Natural killer cell (primary cell): ENCODE results near the gene SEMA7A. TPM values are rescaled to one million over a fixed set of nuclear protein-coding genes. Genes with fewer than 3 reads are reported as not detected.

Experiments used
- ATAC-seq, 3 donors: fragments of 150-1000 bp in 2 of 3; fragments of 200-7000 bp in 1 of 3; cut with Tn5 transposase; 1 replicate in 1 of 3; 2 replicates in 2 of 3; pipeline ENCODE4 v1.10.0; 2021; ENCODE audit warnings: mild to moderate bottlenecking in 2 of 3, moderate library complexity in 2 of 3
- DNase-seq, 2 donors: peaks; one replicate each; pipeline versions ENCODE4 v3.0.0 to v3.0.0-alpha.2; 2013 to 2021; ENCODE audit warnings: mixed read lengths in 1 of 2
- H3K27ac ChIP-seq: one replicate; pipeline ENCODE4 v1.5.1; 2013; ENCODE audit warnings: mild to moderate bottlenecking, low read length
- H3K27me3 ChIP-seq: one replicate; pipeline ENCODE4 v1.6.1; 2013; ENCODE audit warnings: low read length; ENCODE audit not compliant: control insufficient read depth, insufficient read depth
- H3K36me3 ChIP-seq: one replicate; pipeline ENCODE4 v1.6.1; 2013; ENCODE audit warnings: low read length; ENCODE audit not compliant: control insufficient read depth, insufficient read depth
- H3K4me1 ChIP-seq: one replicate; pipeline ENCODE4 v1.6.1; 2013; ENCODE audit warnings: low read length; ENCODE audit not compliant: control insufficient read depth, insufficient read depth
- H3K4me3 ChIP-seq: one replicate; pipeline ENCODE4 v1.5.1; 2013; ENCODE audit warnings: low read length
- H3K9me3 ChIP-seq: one replicate; pipeline ENCODE4 v1.6.1; 2013; ENCODE audit warnings: low read length; ENCODE audit not compliant: control insufficient read depth, insufficient read depth
- H3K27ac Mint-ChIP-seq, 2 donors: one replicate each; pipeline ENCODE4 v1.8.0; 2022; ENCODE audit warnings: mild to moderate bottlenecking in 2 of 2, mixed read lengths in 2 of 2, moderate library complexity in 1 of 2
- H3K27me3 Mint-ChIP-seq, 2 donors: one replicate each; pipeline ENCODE4 v1.8.0; 2022; ENCODE audit warnings: low read depth in 2 of 2, mixed read lengths in 2 of 2
- H3K36me3 Mint-ChIP-seq: one replicate; pipeline ENCODE4 v1.8.0; 2022; ENCODE audit warnings: mixed read lengths
- H3K4me1 Mint-ChIP-seq, 2 donors: one replicate each; pipeline ENCODE4 v1.8.0; 2022; ENCODE audit warnings: mixed read lengths in 2 of 2
- H3K4me3 Mint-ChIP-seq: one replicate; pipeline ENCODE4 v1.8.0; 2022; ENCODE audit warnings: mild to moderate bottlenecking, moderate library complexity, mixed read lengths
- H3K9me3 Mint-ChIP-seq, 2 donors: one replicate each; pipeline ENCODE4 v1.8.0; 2022; ENCODE audit warnings: mixed read lengths in 2 of 2
- WGBS: methylation state at CpG from one replicate; pipeline ENCODE4 v1.1.7; 2013; ENCODE audit warnings: missing lambda C conversion rate; ENCODE audit not compliant: insufficient coverage; 5-methylcytosine and 5-hydroxymethylcytosine counted together
- intact Hi-C: fragments of 100-400 bp; cut with micrococcal nuclease; formaldehyde crosslinking; loops from one replicate; pipeline ENCODE4 v1.14.2; 2022
- total RNA-seq, 4 donors: library from RNA; stranded (reverse); fragments of 120-200 nt in 1 of 4; gene quantifications; one replicate each; pipeline versions ENCODE4 v1.2.3 to v1.2.4, GENCODE V29; 2013 to 2022
- TF ChIP-seq, protein P1 (sequence below): fragments of 200-600 bp; IDR thresholded peaks from one replicate; pipeline ENCODE4 v1.8.0; 2022; ENCODE audit warnings: antibody characterized with exemption

SEMA7A gene
- total RNA-seq, 3 donors from 2014 or later (not counting 1 experiment from before 2014, with no cell fraction given), result 4.7 to 46.2 (median 9.0) TPM

- no peaks in the 10 kb centered on the region for H3K9me3 Mint-ChIP-seq
- H3K4me1 Mint-ChIP-seq, result peaks cover 11 to 16% of the 10 kb centered on the region in 2 donors
- WGBS, result 30% methylated on average over 7 of the region's 8 CpGs
- TF ChIP-seq, protein P1, sequence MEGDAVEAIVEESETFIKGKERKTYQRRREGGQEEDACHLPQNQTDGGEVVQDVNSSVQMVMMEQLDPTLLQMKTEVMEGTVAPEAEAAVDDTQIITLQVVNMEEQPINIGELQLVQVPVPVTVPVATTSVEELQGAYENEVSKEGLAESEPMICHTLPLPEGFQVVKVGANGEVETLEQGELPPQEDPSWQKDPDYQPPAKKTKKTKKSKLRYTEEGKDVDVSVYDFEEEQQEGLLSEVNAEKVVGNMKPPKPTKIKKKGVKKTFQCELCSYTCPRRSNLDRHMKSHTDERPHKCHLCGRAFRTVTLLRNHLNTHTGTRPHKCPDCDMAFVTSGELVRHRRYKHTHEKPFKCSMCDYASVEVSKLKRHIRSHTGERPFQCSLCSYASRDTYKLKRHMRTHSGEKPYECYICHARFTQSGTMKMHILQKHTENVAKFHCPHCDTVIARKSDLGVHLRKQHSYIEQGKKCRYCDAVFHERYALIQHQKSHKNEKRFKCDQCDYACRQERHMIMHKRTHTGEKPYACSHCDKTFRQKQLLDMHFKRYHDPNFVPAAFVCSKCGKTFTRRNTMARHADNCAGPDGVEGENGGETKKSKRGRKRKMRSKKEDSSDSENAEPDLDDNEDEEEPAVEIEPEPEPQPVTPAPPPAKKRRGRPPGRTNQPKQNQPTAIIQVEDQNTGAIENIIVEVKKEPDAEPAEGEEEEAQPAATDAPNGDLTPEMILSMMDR, result no peak
- H3K4me3 ChIP-seq, result no peak overlapping the region
- H3K9me3 ChIP-seq, result no peaks in the 10 kb centered on the region
- peak overlapping the region; percentile 79 for H3K27ac ChIP-seq
- no peaks in the 10 kb centered on the region for H3K36me3 Mint-ChIP-seq
- H3K27me3 Mint-ChIP-seq, result no peaks in the 10 kb centered on the region
- DNase-seq (peak in 1 of 2 donors; percentile 64), ATAC-seq (peak; percentile 71 to 80 (median 78))
- no peaks in the 10 kb centered on the region for H3K27me3 ChIP-seq
- intact Hi-C loops, result no loop called here
- H3K4me3 Mint-ChIP-seq, result no peak overlapping the region
- H3K36me3 ChIP-seq, result no peaks in the 10 kb centered on the region
- H3K27ac Mint-ChIP-seq, result peak overlapping the region in 1 of 2 donors; percentile 7
- peaks cover 49% of the 10 kb centered on the region for H3K4me1 ChIP-seq
Measured at GRCh38 chr15:74384881-74385643, 48.7 kb downstream of the SEMA7A start.

DNA sequence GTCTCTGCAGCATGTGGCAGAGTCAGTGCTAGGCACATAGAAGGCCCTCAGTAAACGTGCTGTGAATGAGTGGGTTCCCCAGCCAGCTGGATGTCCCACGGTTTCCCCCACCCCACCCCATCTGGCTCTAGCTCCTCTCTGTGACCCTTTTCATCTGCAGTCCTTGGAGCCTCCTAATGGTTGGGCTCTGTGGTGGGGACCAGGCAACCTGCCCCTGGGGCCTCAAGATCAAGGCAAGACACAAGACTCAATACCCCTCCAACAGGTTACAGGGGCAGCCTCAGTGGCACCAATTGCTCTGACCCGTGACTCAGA lies 49.2 kb downstream of the SEMA7A start:
- H3K4me1 Mint-ChIP-seq, result peaks cover 11 to 16% of the 10 kb centered on the region in 2 donors
- DNase-seq (no peak), ATAC-seq (no peak)
- 49% methylated on average over 3 of the region's 3 CpGs for WGBS
- no peak overlapping the region for H3K4me3 Mint-ChIP-seq
- Histone ChIP-seq H3K27ac (peak overlapping the region; percentile 79), H3K4me1 (peaks cover 49% of the 10 kb centered on the region), H3K36me3 (no peaks in the 10 kb centered on the region), H3K9me3 (no peaks in the 10 kb centered on the region), H3K4me3 (no peak overlapping the region), H3K27me3 (no peaks in the 10 kb centered on the region)
- no peaks in the 10 kb centered on the region for H3K27me3 Mint-ChIP-seq
- no peaks in the 10 kb centered on the region for H3K36me3 Mint-ChIP-seq
- H3K27ac Mint-ChIP-seq, result peak overlapping the region in 1 of 2 donors; percentile 7
- intact Hi-C loops, result no loop called here
- TF ChIP-seq, protein P1, result no peak
- H3K9me3 Mint-ChIP-seq, result no peaks in the 10 kb centered on the region

DNA sequence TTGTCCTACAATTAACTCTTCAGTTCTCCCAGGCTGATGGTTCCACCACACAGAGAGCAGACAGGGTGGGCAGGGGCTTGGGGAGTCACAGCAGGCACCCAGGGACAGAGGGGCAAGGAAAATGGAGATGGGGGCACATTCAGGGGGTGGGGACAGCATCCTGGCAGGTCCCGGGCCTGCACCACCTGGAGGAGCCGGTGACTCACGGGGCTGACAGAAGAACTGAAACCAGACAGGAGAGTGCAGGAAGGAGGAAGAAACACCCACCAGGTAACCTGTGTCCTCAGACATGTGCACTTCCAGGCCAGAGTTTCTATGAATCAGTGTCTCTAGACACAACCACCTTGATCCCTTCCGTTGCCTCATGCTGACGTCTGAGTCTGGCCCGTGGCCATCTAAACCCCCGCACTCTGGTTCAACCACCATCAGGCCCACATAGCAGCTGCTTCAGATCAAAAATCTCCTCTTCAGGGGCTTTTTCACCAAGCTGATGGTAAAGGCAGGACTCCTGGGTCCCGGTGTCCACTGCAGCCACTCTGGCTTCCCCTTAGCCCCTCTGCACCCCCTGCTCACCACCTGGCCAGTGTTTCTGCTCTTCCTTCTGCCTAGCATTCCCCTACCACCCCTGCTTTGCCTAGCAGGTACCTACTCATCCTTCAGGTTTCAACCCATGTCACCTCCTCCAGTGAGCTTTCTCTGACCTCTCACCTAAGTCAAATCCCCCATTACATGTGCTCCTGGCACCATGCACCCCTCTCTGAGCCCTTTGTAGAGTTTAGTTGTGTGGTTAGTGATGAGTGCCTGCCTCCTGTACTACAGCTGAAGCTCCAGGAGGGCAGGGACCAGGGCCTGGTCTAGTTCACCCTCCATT lies 49.8 kb downstream of the SEMA7A start:
- Histone ChIP-seq H3K4me1 (peaks cover 49% of the 10 kb centered on the region), H3K36me3 (no peaks in the 10 kb centered on the region), H3K4me3 (no peak overlapping the region), H3K27me3 (no peaks in the 10 kb centered on the region), H3K9me3 (no peaks in the 10 kb centered on the region), H3K27ac (peak overlapping the region; percentile 79)
- no peaks in the 10 kb centered on the region for H3K36me3 Mint-ChIP-seq
- peak overlapping the region in 1 of 2 donors; percentile 7 for H3K27ac Mint-ChIP-seq
- H3K27me3 Mint-ChIP-seq, result no peaks in the 10 kb centered on the region
- no peak for ATAC-seq
- intact Hi-C loops, result no loop called here
- TF ChIP-seq, protein P1, result no peak
- 44% methylated on average over 8 of the region's 8 CpGs for WGBS
- DNase-seq, result peak in 1 of 2 donors; percentile 66
- H3K9me3 Mint-ChIP-seq, result no peaks in the 10 kb centered on the region
- peaks cover 11 to 16% of the 10 kb centered on the region in 2 donors for H3K4me1 Mint-ChIP-seq
- H3K4me3 Mint-ChIP-seq, result no peak overlapping the region
